Panc1 (cell line): ENCODE data around the gene SPATS2L.

Experiments used
- POLR2AphosphoS5 ChIP-seq: IDR thresholded peaks from 2 replicates; pipeline ENCODE4 v1.6.1; 2012; ENCODE audit warnings: mild to moderate bottlenecking, low read depth, low read length, moderate library complexity
- REST ChIP-seq, 2 experiments: IDR thresholded peaks; 2 replicates each; pipeline ENCODE4 v1.6.1; 2011 to 2012; ENCODE audit warnings: low read depth in 2 of 2, control low read depth in 1 of 2, low read length in 1 of 2, mild to moderate bottlenecking in 1 of 2, moderate library complexity in 1 of 2; ENCODE audit not compliant: insufficient read depth in 1 of 2
- SIN3A ChIP-seq: IDR thresholded peaks from 2 replicates; pipeline ENCODE4 v1.6.1; 2012; ENCODE audit warnings: low read depth, mild to moderate bottlenecking, low read length, moderate library complexity, borderline replicate concordance; ENCODE audit not compliant: insufficient read depth
- TF ChIP-seq, protein P1 (sequence below): fragments of 450-650 bp; IDR thresholded peaks from 2 replicates; pipeline ENCODE4 v1.5.1; 2017; ENCODE audit warnings: mild to moderate bottlenecking

DNA sequence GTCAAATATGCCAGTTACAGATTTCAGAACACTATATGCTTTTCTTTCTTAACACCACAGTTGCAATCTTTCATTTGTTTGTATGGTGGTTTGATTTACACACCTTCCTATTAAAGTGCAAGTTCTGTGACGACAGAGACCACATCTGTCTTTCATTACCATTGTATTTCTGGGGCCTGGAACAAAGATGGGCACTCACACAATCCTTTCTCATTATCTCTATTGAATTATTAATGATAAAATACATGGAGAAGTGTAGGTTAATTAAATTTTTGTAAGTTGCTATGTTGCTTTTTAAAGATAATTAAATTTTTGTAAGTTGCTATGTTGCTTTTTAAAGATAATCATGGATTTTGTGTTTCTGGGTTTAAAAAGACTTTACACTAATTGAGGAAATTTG lies 123.5 kb downstream of the SPATS2L start:
- TF ChIP-seq, protein P1, sequence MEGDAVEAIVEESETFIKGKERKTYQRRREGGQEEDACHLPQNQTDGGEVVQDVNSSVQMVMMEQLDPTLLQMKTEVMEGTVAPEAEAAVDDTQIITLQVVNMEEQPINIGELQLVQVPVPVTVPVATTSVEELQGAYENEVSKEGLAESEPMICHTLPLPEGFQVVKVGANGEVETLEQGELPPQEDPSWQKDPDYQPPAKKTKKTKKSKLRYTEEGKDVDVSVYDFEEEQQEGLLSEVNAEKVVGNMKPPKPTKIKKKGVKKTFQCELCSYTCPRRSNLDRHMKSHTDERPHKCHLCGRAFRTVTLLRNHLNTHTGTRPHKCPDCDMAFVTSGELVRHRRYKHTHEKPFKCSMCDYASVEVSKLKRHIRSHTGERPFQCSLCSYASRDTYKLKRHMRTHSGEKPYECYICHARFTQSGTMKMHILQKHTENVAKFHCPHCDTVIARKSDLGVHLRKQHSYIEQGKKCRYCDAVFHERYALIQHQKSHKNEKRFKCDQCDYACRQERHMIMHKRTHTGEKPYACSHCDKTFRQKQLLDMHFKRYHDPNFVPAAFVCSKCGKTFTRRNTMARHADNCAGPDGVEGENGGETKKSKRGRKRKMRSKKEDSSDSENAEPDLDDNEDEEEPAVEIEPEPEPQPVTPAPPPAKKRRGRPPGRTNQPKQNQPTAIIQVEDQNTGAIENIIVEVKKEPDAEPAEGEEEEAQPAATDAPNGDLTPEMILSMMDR, result no peak
- TF ChIP-seq POLR2AphosphoS5, result no peak
- TF ChIP-seq REST (IDR thresholded peaks at IDR 0.05; ENCODE audit: insufficient read depth in 1 of 2, low read depth in 2 of 2, low read length in 1 of 2), result no peak
- no peak for TF ChIP-seq SIN3A
